ENCODE results near the gene RNF141. TPM values are rescaled to one million over a fixed set of nuclear protein-coding genes. Genes with fewer than 3 reads are reported as not detected.
A peak's percentile ranks its signal among the peaks of the same experiment; 100 is the strongest.

RNF141 gene
- total RNA-seq, 8 experiments from 2014 or later: 19.0 to 44.3 (median 21.9) TPM

- Histone ChIP-seq H3K27ac (no peak overlapping the region), H3K4me3 (no peak overlapping the region), H3K4me1 (replicated peaks in 1 of 2) (no peaks in the 10 kb centered on the region)
- peak in 3 of 8 experiments; percentile 56 to 93 (median 87) for ATAC-seq (replicated peaks in 6 of 8)
- 0 to 100% (median 91%) methylated on average over 1 to 3 of the region's 3 CpGs for WGBS, 10 experiments
- in situ Hi-C loops (cut with MboI; ENCODE audit: low pct_unique_long_range_greater_than_20kb in 2 of 9, low sequenced_read_pairs in 9 of 9, unreplicated experiment in 9 of 9): no loop called here
Observed at GRCh38 chr11:10550503-10551289, 9.7 kb upstream of the RNF141 start.

GRCh38 chr11:10544491-10545465, 3.8 kb upstream of the RNF141 start:
- Histone ChIP-seq H3K27ac (no peak overlapping the region), H3K4me3 (no peak overlapping the region), H3K4me1 (replicated peaks in 1 of 2) (peaks cover 2 to 3% of the 10 kb centered on the region in 2 donors)
- no peak for ATAC-seq (replicated peaks in 6 of 8)
- 0 to 91% (median 64%) methylated on average over 1 to 4 of the region's 7 CpGs; no CpG with 5 or more reads in 2 of the 10 experiments for WGBS, 10 experiments
- in situ Hi-C loops (cut with MboI; ENCODE audit: low pct_unique_long_range_greater_than_20kb in 2 of 9, low sequenced_read_pairs in 9 of 9, unreplicated experiment in 9 of 9): loop anchor here in 2 of 9 experiments (25.0 kb wide), 1 partner anchor 193 kb away; no protein-coding TSS in a partner anchor

- in situ Hi-C loops (cut with MboI; ENCODE audit: low pct_unique_long_range_greater_than_20kb in 2 of 9, low sequenced_read_pairs in 9 of 9, unreplicated experiment in 9 of 9): loop anchor here in 2 of 9 experiments (25.0 kb wide), 1 partner anchor 194 kb away; no protein-coding TSS in a partner anchor
- Histone ChIP-seq H3K4me1 (replicated peaks in 1 of 2) (peaks cover 4% of the 10 kb centered on the region in 2 donors), H3K27ac (no peak overlapping the region), H3K4me3 (no peak overlapping the region)
- ATAC-seq (replicated peaks in 6 of 8): no peak
- 80 to 100% (median 100%) methylated on average over 1 to 9 of the region's 14 CpGs; no CpG with 5 or more reads in 5 of the 10 experiments for WGBS, 10 experiments
Observed at GRCh38 chr11:10543782-10544181, 2.8 kb upstream of the RNF141 start.

GRCh38 chr11:10542776-10543175, 1.8 kb upstream of the RNF141 start:
- in situ Hi-C loops (cut with MboI; ENCODE audit: low pct_unique_long_range_greater_than_20kb in 2 of 9, low sequenced_read_pairs in 9 of 9, unreplicated experiment in 9 of 9): loop anchor here in 2 of 9 experiments (25.0 kb wide), 1 partner anchor 195 kb away; no protein-coding TSS in a partner anchor
- ATAC-seq (replicated peaks in 6 of 8): no peak
- whole genome bisulfite sequencing, 10 experiments: 69 to 100% (median 94%) methylated on average over 1 to 3 of the region's 3 CpGs
- Histone ChIP-seq H3K27ac (no peak overlapping the region), H3K4me3 (no peak overlapping the region), H3K4me1 (replicated peaks in 1 of 2) (peaks cover 4% of the 10 kb centered on the region in 2 donors)

GRCh38 chr11:10541561-10541930, 559 bp upstream of the RNF141 start:
- no peak overlapping the region for H3K27ac ChIP-seq
- no peak for ATAC-seq (replicated peaks in 6 of 8)
- WGBS, 10 experiments: 8 to 90% (median 59%) methylated on average over 1 to 5 of the region's 5 CpGs; no CpG with 5 or more reads in 2 of the 10 experiments

GRCh38 chr11:10540546-10540914, 457 bp downstream of the RNF141 start:
- Histone ChIP-seq H3K27ac (peak overlapping the region; percentile 72 to 78), H3K4me3 (peak overlapping the region; percentile 68 to 85 (median 70)), H3K4me1 (replicated peaks in 1 of 2) (peaks cover 4% of the 10 kb centered on the region in 2 donors)
- peak; percentile 35 to 63 (median 51) for ATAC-seq (replicated peaks in 6 of 8)
- in situ Hi-C loops (cut with MboI; ENCODE audit: low pct_unique_long_range_greater_than_20kb in 2 of 9, low sequenced_read_pairs in 9 of 9, unreplicated experiment in 9 of 9): loop anchor here in 2 of 9 experiments (25.0 kb wide), 1 partner anchor 197 kb away; no protein-coding TSS in a partner anchor
- WGBS, 10 experiments: 0 to 3% (median 0%) methylated on average over 1 to 18 of the region's 25 CpGs; no CpG with 5 or more reads in 5 of the 10 experiments

More at GRCh38 chr11:10541561-10541930, 559 bp upstream of the RNF141 start:
- peak overlapping the region; percentile 68 to 85 (median 70) for H3K4me3 ChIP-seq
- in situ Hi-C loops (cut with MboI; ENCODE audit: low pct_unique_long_range_greater_than_20kb in 2 of 9, low sequenced_read_pairs in 9 of 9, unreplicated experiment in 9 of 9): loop anchor here in 2 of 9 experiments (25.0 kb wide), 1 partner anchor 196 kb away; no protein-coding TSS in a partner anchor
- H3K4me1 ChIP-seq (replicated peaks in 1 of 2): peaks cover 4% of the 10 kb centered on the region in 2 donors

GRCh38 chr11:10539339-10539738, 1.6 kb downstream of the RNF141 start:
- in situ Hi-C loops (cut with MboI; ENCODE audit: low pct_unique_long_range_greater_than_20kb in 2 of 9, low sequenced_read_pairs in 9 of 9, unreplicated experiment in 9 of 9): loop anchor here in 2 of 9 experiments (25.0 kb wide), 1 partner anchor 198 kb away; no protein-coding TSS in a partner anchor
- Histone ChIP-seq H3K27ac (no peak overlapping the region), H3K4me3 (no peak overlapping the region), H3K4me1 (replicated peaks in 1 of 2) (peaks cover 4% of the 10 kb centered on the region in 2 donors)
- no peak for ATAC-seq (replicated peaks in 6 of 8)

GRCh38 chr11:10538924-10539323, 2.1 kb downstream of the RNF141 start:
- no peak for ATAC-seq (replicated peaks in 6 of 8)
- Histone ChIP-seq H3K4me1 (replicated peaks in 1 of 2) (peaks cover 4% of the 10 kb centered on the region in 2 donors), H3K4me3 (no peak overlapping the region), H3K27ac (no peak overlapping the region)
- in situ Hi-C loops (cut with MboI; ENCODE audit: low pct_unique_long_range_greater_than_20kb in 2 of 9, low sequenced_read_pairs in 9 of 9, unreplicated experiment in 9 of 9): loop anchor here in 2 of 9 experiments (25.0 kb wide), 1 partner anchor 198 kb away; no protein-coding TSS in a partner anchor
- WGBS, 10 experiments: 0 to 67% (median 29%) methylated on average over 1 of the region's 1 CpG; no CpG with 5 or more reads in 2 of the 10 experiments

- in situ Hi-C loops (cut with MboI; ENCODE audit: low pct_unique_long_range_greater_than_20kb in 2 of 9, low sequenced_read_pairs in 9 of 9, unreplicated experiment in 9 of 9): loop anchor here in 2 of 9 experiments (25.0 kb wide), 1 partner anchor 200 kb away; no protein-coding TSS in a partner anchor
- Histone ChIP-seq H3K4me1 (replicated peaks in 1 of 2) (peaks cover 4% of the 10 kb centered on the region in 2 donors), H3K27ac (no peak overlapping the region), H3K4me3 (no peak overlapping the region)
- ATAC-seq (replicated peaks in 6 of 8): no peak
Observed at GRCh38 chr11:10537600-10537999, 3.4 kb downstream of the RNF141 start.

- H3K4me1 ChIP-seq (replicated peaks in 1 of 2): no peaks in the 10 kb centered on the region
- in situ Hi-C loops (cut with MboI; ENCODE audit: low pct_unique_long_range_greater_than_20kb in 2 of 9, low sequenced_read_pairs in 9 of 9, unreplicated experiment in 9 of 9): loop anchor here in 2 of 9 experiments (25.0 kb wide), 1 partner anchor 203 kb away; no protein-coding TSS in a partner anchor
- WGBS, 10 experiments: 40 to 100% (median 100%) methylated on average over 1 to 2 of the region's 2 CpGs; no CpG with 5 or more reads in 1 of the 10 experiments
- no peak overlapping the region for H3K4me3 ChIP-seq
- no peak for ATAC-seq (replicated peaks in 6 of 8)
- no peak overlapping the region for H3K27ac ChIP-seq
Observed at GRCh38 chr11:10534316-10534715, 6.7 kb downstream of the RNF141 start.

- ATAC-seq (replicated peaks in 6 of 8): no peak
- no peak overlapping the region for H3K4me3 ChIP-seq
- in situ Hi-C loops (cut with MboI; ENCODE audit: low pct_unique_long_range_greater_than_20kb in 2 of 9, low sequenced_read_pairs in 9 of 9, unreplicated experiment in 9 of 9): loop anchor here in 2 of 9 experiments (25.0 kb wide), 1 partner anchor 204 kb away; no protein-coding TSS in a partner anchor
- H3K4me1 ChIP-seq (replicated peaks in 1 of 2): no peaks in the 10 kb centered on the region
- H3K27ac ChIP-seq: no peak overlapping the region
Observed at GRCh38 chr11:10533323-10533722, 7.7 kb downstream of the RNF141 start.

- Histone ChIP-seq H3K4me1 (replicated peaks in 1 of 2) (no peaks in the 10 kb centered on the region), H3K27ac (no peak overlapping the region), H3K4me3 (no peak overlapping the region)
- in situ Hi-C loops (cut with MboI; ENCODE audit: low pct_unique_long_range_greater_than_20kb in 2 of 9, low sequenced_read_pairs in 9 of 9, unreplicated experiment in 9 of 9): loop anchor here in 2 of 9 experiments (25.0 kb wide), 1 partner anchor 205 kb away; no protein-coding TSS in a partner anchor
- no peak for ATAC-seq (replicated peaks in 6 of 8)
- WGBS, 10 experiments: 74 to 100% (median 93%) methylated on average over 1 to 2 of the region's 2 CpGs; no CpG with 5 or more reads in 2 of the 10 experiments
Observed at GRCh38 chr11:10532526-10532925, 8.5 kb downstream of the RNF141 start.
